OCI-LY7 (cell line): ENCODE results near the gene PPM1L. TPM values are rescaled to one million over a fixed set of nuclear protein-coding genes. Genes with fewer than 3 reads are reported as not detected.
"Not testable (repeated sequence)": the region's sequence is repeated elsewhere in the genome, so short reads cannot be mapped to it uniquely, and the experiment has no call there.

Experiments
- BruUV-seq: library from RNA; stranded (reverse); fragments of 400-500 nt; replicated peaks from 2 replicates; lab custom pipeline; 2021; lab: Mats Ljungman, UMichigan
- CTCF ChIA-PET: fragments of 300-600 bp; sonication (Branson Sonifier 250); formaldehyde crosslinking; loops from one replicate; lab custom pipeline; 2022; ENCODE audit warnings: antibody characterized with exemption; ENCODE audit not compliant: unreplicated experiment; lab: Charles Lee
- POLR2A ChIA-PET: fragments of 300-600 bp; sonication (Branson Sonifier 250); formaldehyde crosslinking; loops from one replicate; lab custom pipeline; 2022; ENCODE audit warnings: antibody characterized with exemption; lab: Charles Lee
- DNase-seq: peaks from one replicate; pipeline ENCODE4 v3.0.0-alpha.2; 2015; ENCODE audit warnings: low spot score
- H2AFZ ChIP-seq: fragments of 200-600 bp; sonication (generic), shearing (Covaris generic); 2 replicates; pipeline ENCODE4 v1.6.1; 2014; ENCODE audit warnings: mild to moderate bottlenecking, antibody characterized with exemption, low read length, moderate library complexity
- H3K27ac ChIP-seq: fragments of 200-600 bp; sonication (generic); 2 replicates; pipeline ENCODE4 v1.5.1; 2014; ENCODE audit warnings: mixed run types, low read depth, mild to moderate bottlenecking, moderate library complexity, low read length, inconsistent platforms; ENCODE audit not compliant: poor library complexity, severe bottlenecking
- H3K36me3 ChIP-seq: fragments of 200-600 bp; sonication (generic); 2 replicates; pipeline ENCODE4 v1.6.1; 2014; ENCODE audit warnings: mild to moderate bottlenecking, antibody characterized with exemption, low read length, moderate library complexity, mixed read lengths; ENCODE audit not compliant: insufficient read depth
- H3K4me1 ChIP-seq: fragments of 200-600 bp; sonication (generic); 2 replicates; pipeline ENCODE4 v1.5.1; 2014; ENCODE audit warnings: mild to moderate bottlenecking, low read length; ENCODE audit not compliant: insufficient read depth, poor library complexity, severe bottlenecking
- H3K4me2 ChIP-seq: fragments of 200-600 bp; sonication (generic); 2 replicates; pipeline ENCODE4 v1.6.1; 2014; ENCODE audit warnings: mild to moderate bottlenecking, low read length
- H3K4me3 ChIP-seq: fragments of 200-600 bp; sonication (generic); 2 replicates; pipeline ENCODE4 v1.5.1; 2014; ENCODE audit warnings: mild to moderate bottlenecking, low read depth, low read length; ENCODE audit not compliant: poor library complexity, severe bottlenecking
- H3K79me2 ChIP-seq: fragments of 200-600 bp; sonication (generic); 2 replicates; pipeline ENCODE4 v1.6.1; 2016; ENCODE audit warnings: low read depth, mild to moderate bottlenecking, low read length, moderate library complexity, mixed read lengths; ENCODE audit not compliant: insufficient read depth
- H3K9me2 ChIP-seq: fragments of 200-600 bp; sonication (generic); 2 replicates; pipeline ENCODE4 v1.6.1; 2016; ENCODE audit warnings: mild to moderate bottlenecking, low read length, mixed read lengths; ENCODE audit not compliant: insufficient read depth
- H3K9me3 ChIP-seq: fragments of 200-600 bp; sonication (generic); 2 replicates; pipeline ENCODE4 v1.6.1; 2014; ENCODE audit warnings: mild to moderate bottlenecking, mixed run types, low read length, mixed read lengths
- H4K20me1 ChIP-seq: fragments of 200-600 bp; sonication (generic); 2 replicates; pipeline ENCODE4 v1.6.1; 2014; ENCODE audit warnings: mild to moderate bottlenecking, antibody characterized with exemption, low read length, moderate library complexity, mixed read lengths; ENCODE audit not compliant: insufficient read depth
- CTCF ChIP-seq: fragments of 200-600 bp; sonication (generic); conservative IDR thresholded peaks from 2 replicates; pipeline ENCODE4 v1.5.1; 2014; ENCODE audit warnings: mild to moderate bottlenecking, antibody characterized with exemption, low read length, moderate library complexity, mixed read lengths
- EZH2phosphoT487 ChIP-seq: fragments of 200-600 bp; sonication (generic); IDR thresholded peaks from 2 replicates; pipeline ENCODE4 v1.6.1; 2018; ENCODE audit warnings: low read depth, borderline replicate concordance, mild to moderate bottlenecking, mixed run types, antibody characterized with exemption, low read length, moderate library complexity, mixed read lengths
- intact Hi-C: fragments of 100-400 bp; cut with micrococcal nuclease; formaldehyde crosslinking; loops from one replicate; pipeline ENCODE4 v1.10.0; 2022; ENCODE audit not compliant: unreplicated experiment
- total RNA-seq, 2 experiments: library from RNA; depleted of rRNA in 1 of 2; stranded (reverse); fragments of >200 nt in 1 of 2; shearing (Covaris generic) in 1 of 2; gene quantifications; 2 replicates each; pipeline ENCODE4 v1.2.3, GENCODE V29; 2014 to 2022

PPM1L gene
- total RNA-seq, 2 experiments from 2014 or later = 10.3 to 14.7 TPM

GRCh38 chr3:160980740-160981139 is 224.7 kb downstream of the PPM1L start:
- H3K27ac ChIP-seq = no peak overlapping the region

GRCh38 chr3:160981217-160981938 is 225.3 kb downstream of the PPM1L start:
- ChIA-PET POLR2A (interaction anchor here (0.8 to 1.4 kb wide), 3 partner anchors 13 to 40 kb away, joined by 3 to 7 read pairs (median 4); no protein-coding TSS in a partner anchor), CTCF (no interaction called here)
- Histone ChIP-seq H3K27ac (no peak overlapping the region), H3K79me2 (no peaks in the 10 kb centered on the region), H2AFZ (no peak overlapping the region), H3K4me2 (no peak overlapping the region), H3K4me1 (peaks cover 12% of the 10 kb centered on the region), H3K4me3 (no peak overlapping the region), H3K9me3 (peaks cover 7% of the 10 kb centered on the region; the same call in 1 of the 2 replicates), H3K36me3 (no peaks in the 10 kb centered on the region), H4K20me1 (no peaks in the 10 kb centered on the region), H3K9me2 (no peaks in the 10 kb centered on the region)
- TF ChIP-seq CTCF = no peak
- no peak for TF ChIP-seq EZH2phosphoT487
- DNase-seq = peak; percentile 32
- BruUV-seq = no TSS peak
- intact Hi-C loops = no loop called here

More at GRCh38 chr3:160980740-160981139, 224.7 kb downstream of the PPM1L start:
- Histone ChIP-seq H3K4me3 (no peak overlapping the region), H4K20me1 (no peaks in the 10 kb centered on the region), H2AFZ (no peak overlapping the region), H3K36me3 (no peaks in the 10 kb centered on the region), H3K4me1 (peaks cover 12% of the 10 kb centered on the region), H3K9me2 (no peaks in the 10 kb centered on the region), H3K79me2 (no peaks in the 10 kb centered on the region), H3K4me2 (no peak overlapping the region), H3K9me3 (peaks cover 7% of the 10 kb centered on the region; the same call in 1 of the 2 replicates)
- BruUV-seq = no TSS peak
- TF ChIP-seq EZH2phosphoT487 = no peak
- no peak for TF ChIP-seq CTCF
- POLR2A ChIA-PET = interaction anchor here (0.8 kb wide), 1 partner anchor 41 kb away, joined by 3 read pairs; no protein-coding TSS in a partner anchor
- no peak for DNase-seq
- CTCF ChIA-PET = no interaction called here
- intact Hi-C loops = no loop called here

GRCh38 chr3:160982491-160982890 is 226.5 kb downstream of the PPM1L start:
- Histone ChIP-seq H3K79me2 (no peaks in the 10 kb centered on the region), H2AFZ (peak overlapping the region; percentile 55; the same call in 1 of the 2 replicates), H3K27ac (no peak overlapping the region), H3K9me3 (peaks cover 7% of the 10 kb centered on the region; the same call in 1 of the 2 replicates), H3K4me2 (peak overlapping the region; percentile 24; the same call in 1 of the 2 replicates), H3K4me3 (no peak overlapping the region), H3K36me3 (no peaks in the 10 kb centered on the region), H3K4me1 (peaks cover 12% of the 10 kb centered on the region), H3K9me2 (no peaks in the 10 kb centered on the region), H4K20me1 (no peaks in the 10 kb centered on the region)
- ChIA-PET CTCF (no interaction called here), POLR2A (interaction anchor here (0.6 to 1.4 kb wide), 5 partner anchors 15 to 230 kb away, joined by 3 to 7 read pairs (median 3); no protein-coding TSS in a partner anchor)
- TF ChIP-seq EZH2phosphoT487 = no peak
- no peak for TF ChIP-seq CTCF
- DNase-seq = peak; percentile 24
- intact Hi-C loops = no loop called here
- BruUV-seq = no TSS peak

- H3K79me2 ChIP-seq, CTCF ChIA-PET, BruUV-seq, H3K9me3 ChIP-seq, H3K4me3 ChIP-seq, H3K4me2 ChIP-seq, intact Hi-C loops, DNase-seq, H3K36me3 ChIP-seq, H2AFZ ChIP-seq, H3K27ac ChIP-seq, H3K9me2 ChIP-seq, H4K20me1 ChIP-seq: not testable (repeated sequence)
- POLR2A ChIA-PET = interaction anchor here (1.1 kb wide), 1 partner anchor 175 kb away, joined by 3 read pairs; no protein-coding TSS in a partner anchor
- H3K4me1 ChIP-seq = peaks cover 12% of the 10 kb centered on the region
Measured at GRCh38 chr3:160983900-160984299, 227.9 kb downstream of the PPM1L start.
